ENCODE data around the gene KRT85.

DNA sequence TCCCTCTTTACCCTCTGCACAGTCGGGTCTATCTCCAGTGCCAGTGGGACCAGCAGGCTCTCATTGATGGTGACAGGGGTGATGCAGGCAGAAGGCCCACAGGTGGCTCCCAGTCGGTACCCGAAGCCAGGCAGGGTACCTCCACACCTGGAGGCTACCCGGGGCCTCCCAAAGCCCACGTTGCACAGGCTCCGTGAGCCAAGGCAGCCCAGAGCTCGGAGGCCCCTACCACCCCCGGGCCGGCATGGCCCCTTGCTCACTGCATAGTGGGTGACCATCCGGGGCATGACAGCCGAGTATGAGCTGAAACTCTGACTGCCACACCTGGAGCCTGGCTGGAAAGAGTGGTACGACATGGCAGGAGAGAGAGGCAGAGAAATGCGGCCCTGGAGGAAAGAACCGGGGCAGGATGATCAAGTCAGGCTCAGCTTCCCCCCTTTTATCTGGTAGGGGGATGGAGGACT lies 38.7 kb upstream of the KRT85 start, which contains the start of gene KRT82:
- TF ChIP-seq, protein P1, sequence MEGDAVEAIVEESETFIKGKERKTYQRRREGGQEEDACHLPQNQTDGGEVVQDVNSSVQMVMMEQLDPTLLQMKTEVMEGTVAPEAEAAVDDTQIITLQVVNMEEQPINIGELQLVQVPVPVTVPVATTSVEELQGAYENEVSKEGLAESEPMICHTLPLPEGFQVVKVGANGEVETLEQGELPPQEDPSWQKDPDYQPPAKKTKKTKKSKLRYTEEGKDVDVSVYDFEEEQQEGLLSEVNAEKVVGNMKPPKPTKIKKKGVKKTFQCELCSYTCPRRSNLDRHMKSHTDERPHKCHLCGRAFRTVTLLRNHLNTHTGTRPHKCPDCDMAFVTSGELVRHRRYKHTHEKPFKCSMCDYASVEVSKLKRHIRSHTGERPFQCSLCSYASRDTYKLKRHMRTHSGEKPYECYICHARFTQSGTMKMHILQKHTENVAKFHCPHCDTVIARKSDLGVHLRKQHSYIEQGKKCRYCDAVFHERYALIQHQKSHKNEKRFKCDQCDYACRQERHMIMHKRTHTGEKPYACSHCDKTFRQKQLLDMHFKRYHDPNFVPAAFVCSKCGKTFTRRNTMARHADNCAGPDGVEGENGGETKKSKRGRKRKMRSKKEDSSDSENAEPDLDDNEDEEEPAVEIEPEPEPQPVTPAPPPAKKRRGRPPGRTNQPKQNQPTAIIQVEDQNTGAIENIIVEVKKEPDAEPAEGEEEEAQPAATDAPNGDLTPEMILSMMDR (IDR thresholded peaks at IDR 0.05; ENCODE audit: insufficient read depth, low read depth, low read length) = no peak
- no peak for TF ChIP-seq EZH2 (IDR thresholded peaks at IDR 0.05; ENCODE audit: insufficient read depth, low read length)

All from astrocyte (in vitro differentiated cells and primary cell).